PFSK-1 (cell line): ENCODE measurements around the gene TGM5.

Experiments used
- FOXP2 ChIP-seq: optimal IDR thresholded peaks from 2 replicates; pipeline ENCODE3; 2011; ENCODE audit warnings: borderline replicate concordance, control low read depth, inconsistent platforms; ENCODE audit not compliant: insufficient read depth; ENCODE audit errors: extremely low read length, extremely low read depth
- POLR2AphosphoS5 ChIP-seq: IDR thresholded peaks from 2 replicates; pipeline ENCODE4 v1.6.1; 2012; ENCODE audit warnings: low read depth, mild to moderate bottlenecking, control low read depth, low read length, moderate library complexity
- SIN3A ChIP-seq: IDR thresholded peaks from 2 replicates; pipeline ENCODE4 v1.6.1; 2012; ENCODE audit warnings: mild to moderate bottlenecking, low read length, moderate library complexity, borderline replicate concordance; ENCODE audit not compliant: insufficient read depth
- TAF1 ChIP-seq: IDR thresholded peaks from 2 replicates; pipeline ENCODE4 v1.6.1; 2012; ENCODE audit warnings: low read length, control low read depth, borderline replicate concordance; ENCODE audit not compliant: insufficient read depth
- TF ChIP-seq, protein P1 (sequence below), 2 experiments: IDR thresholded peaks; 2 replicates each; pipeline versions ENCODE4 v1.6.1 to v1.8.0; 2011 to 2012; ENCODE audit warnings: low read depth in 2 of 2, low read length in 2 of 2, control low read depth in 1 of 2, inconsistent platforms in 1 of 2, mild to moderate bottlenecking in 1 of 2, moderate library complexity in 1 of 2; ENCODE audit not compliant: insufficient read depth in 1 of 2

TGM5 gene

DNA sequence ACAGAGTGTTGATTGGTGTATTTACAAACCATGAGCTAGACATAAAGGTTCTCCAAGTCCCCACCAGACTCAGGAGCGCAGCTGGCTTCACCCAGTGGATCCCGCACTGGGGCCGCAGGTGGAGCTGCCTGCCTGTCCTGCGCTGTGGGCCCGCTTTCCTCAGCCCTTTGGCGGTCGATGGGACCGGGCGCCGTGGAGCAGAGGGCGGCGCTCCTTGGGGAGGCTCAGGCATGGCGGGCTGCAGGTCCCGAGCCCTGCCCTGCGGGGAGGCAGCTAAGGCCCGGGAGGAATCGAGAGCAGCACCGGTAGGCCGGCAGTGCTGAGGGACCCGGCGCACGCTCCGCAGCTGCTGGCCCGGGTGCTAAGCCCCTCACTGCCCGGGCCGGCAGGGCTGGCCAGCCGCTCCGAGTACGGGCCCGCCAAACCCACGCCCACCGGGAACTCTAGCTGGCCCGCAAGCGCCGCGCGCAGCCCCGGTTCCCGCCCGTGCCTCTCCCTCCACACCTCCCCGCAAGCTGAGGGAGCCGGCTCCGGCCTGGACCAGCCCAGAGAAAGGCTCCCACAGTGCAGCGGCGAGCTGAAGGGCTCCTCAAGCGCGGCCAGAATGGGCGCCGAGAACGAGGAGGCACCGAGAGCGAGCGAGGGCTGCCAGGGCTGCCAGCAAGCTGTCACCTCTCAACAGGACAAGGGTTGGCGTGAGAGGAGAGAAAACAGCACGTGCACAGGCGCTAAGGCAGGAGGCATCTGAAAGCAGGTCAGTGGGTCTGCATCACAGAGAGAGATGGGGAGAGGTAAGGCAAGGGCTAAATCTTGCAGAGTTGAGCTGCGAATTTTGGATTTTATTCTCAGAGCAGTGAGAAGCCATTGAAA, 40.1 kb downstream of the TGM5 start:
- TF ChIP-seq FOXP2: no peak
- no peak for TF ChIP-seq SIN3A
- TF ChIP-seq, protein P1, sequence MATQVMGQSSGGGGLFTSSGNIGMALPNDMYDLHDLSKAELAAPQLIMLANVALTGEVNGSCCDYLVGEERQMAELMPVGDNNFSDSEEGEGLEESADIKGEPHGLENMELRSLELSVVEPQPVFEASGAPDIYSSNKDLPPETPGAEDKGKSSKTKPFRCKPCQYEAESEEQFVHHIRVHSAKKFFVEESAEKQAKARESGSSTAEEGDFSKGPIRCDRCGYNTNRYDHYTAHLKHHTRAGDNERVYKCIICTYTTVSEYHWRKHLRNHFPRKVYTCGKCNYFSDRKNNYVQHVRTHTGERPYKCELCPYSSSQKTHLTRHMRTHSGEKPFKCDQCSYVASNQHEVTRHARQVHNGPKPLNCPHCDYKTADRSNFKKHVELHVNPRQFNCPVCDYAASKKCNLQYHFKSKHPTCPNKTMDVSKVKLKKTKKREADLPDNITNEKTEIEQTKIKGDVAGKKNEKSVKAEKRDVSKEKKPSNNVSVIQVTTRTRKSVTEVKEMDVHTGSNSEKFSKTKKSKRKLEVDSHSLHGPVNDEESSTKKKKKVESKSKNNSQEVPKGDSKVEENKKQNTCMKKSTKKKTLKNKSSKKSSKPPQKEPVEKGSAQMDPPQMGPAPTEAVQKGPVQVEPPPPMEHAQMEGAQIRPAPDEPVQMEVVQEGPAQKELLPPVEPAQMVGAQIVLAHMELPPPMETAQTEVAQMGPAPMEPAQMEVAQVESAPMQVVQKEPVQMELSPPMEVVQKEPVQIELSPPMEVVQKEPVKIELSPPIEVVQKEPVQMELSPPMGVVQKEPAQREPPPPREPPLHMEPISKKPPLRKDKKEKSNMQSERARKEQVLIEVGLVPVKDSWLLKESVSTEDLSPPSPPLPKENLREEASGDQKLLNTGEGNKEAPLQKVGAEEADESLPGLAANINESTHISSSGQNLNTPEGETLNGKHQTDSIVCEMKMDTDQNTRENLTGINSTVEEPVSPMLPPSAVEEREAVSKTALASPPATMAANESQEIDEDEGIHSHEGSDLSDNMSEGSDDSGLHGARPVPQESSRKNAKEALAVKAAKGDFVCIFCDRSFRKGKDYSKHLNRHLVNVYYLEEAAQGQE (IDR thresholded peaks at IDR 0.05; ENCODE audit: insufficient read depth in 1 of 2, low read depth in 2 of 2, low read length in 2 of 2): no peak
- no peak for TF ChIP-seq TAF1
- TF ChIP-seq POLR2AphosphoS5: no peak

DNA sequence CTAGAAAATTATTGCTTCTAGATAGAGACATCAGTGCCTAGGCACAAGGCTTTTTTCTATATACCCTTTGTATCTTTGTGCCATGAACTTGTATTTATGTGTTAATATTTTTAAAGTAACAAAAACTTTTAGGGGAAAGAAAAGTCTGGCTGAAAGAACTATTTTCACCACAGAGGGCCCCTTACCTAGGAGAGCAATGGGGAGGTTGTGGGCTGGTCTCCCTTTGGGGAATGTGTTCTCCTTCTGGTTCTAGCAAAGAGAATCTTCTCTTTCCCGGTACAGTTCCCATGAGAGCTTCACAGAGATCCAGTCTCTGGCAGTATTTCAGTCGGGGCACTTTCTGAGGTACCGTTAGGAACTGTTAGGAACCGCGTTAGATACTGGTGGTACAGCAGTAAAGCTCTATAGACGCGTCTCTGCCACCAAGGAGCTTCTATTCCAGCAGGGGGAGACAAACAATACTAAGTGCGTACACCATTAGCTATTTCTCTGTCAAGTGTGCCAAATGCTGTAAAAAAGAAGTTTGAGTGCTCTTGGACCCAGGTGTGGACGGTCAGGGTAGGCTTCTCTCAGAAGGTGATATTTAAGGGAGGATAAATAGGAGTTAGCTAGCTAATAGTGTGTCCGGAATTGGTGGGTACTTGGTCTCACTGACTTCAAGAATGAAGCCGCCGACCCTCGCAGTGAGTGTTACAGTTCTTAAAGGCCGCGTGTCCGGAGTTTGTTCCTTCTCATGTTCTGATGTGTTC, 41.4 kb downstream of the TGM5 start:
- no peak for TF ChIP-seq TAF1
- no peak for TF ChIP-seq FOXP2
- TF ChIP-seq, protein P1 (IDR thresholded peaks at IDR 0.05; ENCODE audit: insufficient read depth in 1 of 2, low read depth in 2 of 2, low read length in 2 of 2): no peak
- no peak for TF ChIP-seq POLR2AphosphoS5

DNA sequence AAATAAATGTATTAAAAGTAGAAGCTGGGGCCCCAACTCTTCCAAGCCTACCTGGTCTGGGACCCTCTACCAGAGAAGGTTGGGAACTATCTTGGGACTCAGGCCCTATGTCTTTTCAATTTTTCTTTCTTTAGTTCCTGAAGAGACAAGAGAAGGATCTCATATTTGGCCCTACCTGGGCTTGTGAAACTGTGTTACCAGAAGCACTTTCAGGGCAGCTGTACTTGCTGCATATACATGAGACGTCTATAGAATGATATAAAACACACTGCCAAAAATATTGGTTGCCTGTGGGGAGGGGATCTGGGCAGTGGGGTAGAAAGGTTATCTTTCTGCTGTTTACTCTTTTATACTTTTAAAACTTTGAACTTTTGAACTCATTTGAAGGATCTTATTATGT, 45.3 kb downstream of the TGM5 start:
- TF ChIP-seq POLR2AphosphoS5: no peak
- TF ChIP-seq FOXP2: no peak
- no peak for TF ChIP-seq TAF1
- no peak for TF ChIP-seq SIN3A
- TF ChIP-seq, protein P1 (IDR thresholded peaks at IDR 0.05; ENCODE audit: insufficient read depth in 1 of 2, low read depth in 2 of 2, low read length in 2 of 2): no peak

DNA sequence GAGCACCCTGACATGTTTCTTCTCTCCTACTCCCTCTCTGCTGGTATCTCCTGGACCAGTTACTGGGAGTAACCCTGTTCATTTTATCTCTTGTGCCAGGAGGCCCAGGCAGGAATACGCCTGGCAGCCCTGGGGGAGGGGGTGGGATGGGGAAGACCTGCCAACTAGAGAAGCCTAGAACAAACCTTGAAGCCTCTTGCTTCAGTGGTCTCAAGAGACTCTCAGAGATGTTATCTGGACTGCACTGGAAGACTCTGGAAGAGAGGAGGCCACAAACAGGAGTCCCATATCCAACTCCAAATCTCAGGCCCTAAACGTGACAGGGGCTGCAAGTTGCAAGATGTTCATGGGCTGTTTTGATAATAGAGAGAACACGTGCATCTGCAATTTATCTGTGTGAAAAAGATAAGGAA, 45.7 kb downstream of the TGM5 start, which contains the start of gene EPB42:
EPB42 (minus strand) TSS at position 28 of the 413 bp plus-strand sequence. CDS start 193 bp downstream, outside the sequence.
- no peak for TF ChIP-seq TAF1
- TF ChIP-seq, protein P1 (IDR thresholded peaks at IDR 0.05; ENCODE audit: insufficient read depth in 1 of 2, low read depth in 2 of 2, low read length in 2 of 2): no peak
- TF ChIP-seq SIN3A: no peak
- TF ChIP-seq POLR2AphosphoS5: no peak
- no peak for TF ChIP-seq FOXP2
